Lung microvascular endothelial cell (primary cell): ENCODE data around the gene PPP2R5E. TPM values are rescaled to one million over a fixed set of nuclear protein-coding genes. Genes with fewer than 3 reads are reported as not detected.
A peak's percentile ranks its signal among the peaks of the same experiment; 100 is the strongest.

Experiments
- DNase-seq, 2 donors: peaks; one replicate each; pipeline versions ENCODE4 v3.0.0 to v3.0.0-alpha.2; 2010; ENCODE audit warnings: low read depth in 2 of 2
- total RNA-seq: library from RNA; depleted of rRNA; stranded (reverse); fragments of >200 nt; gene quantifications from 2 replicates; pipeline ENCODE4 v1.2.1, GENCODE V29; 2014

The PPP2R5E gene
- total RNA-seq, 1 donor from 2014 or later, result 8.1 TPM

- DNase-seq, result peak; percentile 9 to 50
Measured at GRCh38 chr14:63472986-63473788, 70.0 kb downstream of the PPP2R5E start.

- DNase-seq, result peak; percentile 59 to 74
Measured at GRCh38 chr14:63470962-63471793, 72.0 kb downstream of the PPP2R5E start.

GRCh38 chr14:63468294-63468693, 74.9 kb downstream of the PPP2R5E start:
- peak in 1 of 2 donors; percentile 13 for DNase-seq

GRCh38 chr14:63467440-63468072, 75.6 kb downstream of the PPP2R5E start:
- DNase-seq, result no peak

GRCh38 chr14:63465347-63465746, 77.8 kb downstream of the PPP2R5E start:
- no peak for DNase-seq

GRCh38 chr14:63460680-63461369, 82.4 kb downstream of the PPP2R5E start:
- no peak for DNase-seq

- DNase-seq, result no peak
Measured at GRCh38 chr14:63459738-63460137, 83.4 kb downstream of the PPP2R5E start.

GRCh38 chr14:63457498-63457897, 85.7 kb downstream of the PPP2R5E start:
- DNase-seq, result no peak

- peak in 1 of 2 donors; percentile 21 for DNase-seq
Measured at GRCh38 chr14:63454863-63455622, 88.1 kb downstream of the PPP2R5E start.

- DNase-seq, result no peak
Measured at GRCh38 chr14:63454436-63454835, 88.7 kb downstream of the PPP2R5E start.

- no peak for DNase-seq
Measured at GRCh38 chr14:63453443-63453936, 89.7 kb downstream of the PPP2R5E start.

GRCh38 chr14:63452796-63453195, 90.4 kb downstream of the PPP2R5E start:
- DNase-seq, result no peak

- no peak for DNase-seq
Measured at GRCh38 chr14:63448841-63449240, 94.3 kb downstream of the PPP2R5E start.

GRCh38 chr14:63444588-63444987, 98.6 kb downstream of the PPP2R5E start:
- no peak for DNase-seq

GRCh38 chr14:63443988-63444387, 99.2 kb downstream of the PPP2R5E start:
- DNase-seq, result no peak

- no peak for DNase-seq
Measured at GRCh38 chr14:63443361-63443760, 99.8 kb downstream of the PPP2R5E start.

- peak; percentile 90 to 93 for DNase-seq
Measured at GRCh38 chr14:63438065-63438757, 105.0 kb downstream of the PPP2R5E start.

- no peak for DNase-seq
Measured at GRCh38 chr14:63436286-63437098, 106.7 kb downstream of the PPP2R5E start.

- peak; percentile 15 to 38 for DNase-seq
Measured at GRCh38 chr14:63435838-63436237, 107.3 kb downstream of the PPP2R5E start.
